ENCODE measurements around the gene GPR50.

GPR50 gene

DNA sequence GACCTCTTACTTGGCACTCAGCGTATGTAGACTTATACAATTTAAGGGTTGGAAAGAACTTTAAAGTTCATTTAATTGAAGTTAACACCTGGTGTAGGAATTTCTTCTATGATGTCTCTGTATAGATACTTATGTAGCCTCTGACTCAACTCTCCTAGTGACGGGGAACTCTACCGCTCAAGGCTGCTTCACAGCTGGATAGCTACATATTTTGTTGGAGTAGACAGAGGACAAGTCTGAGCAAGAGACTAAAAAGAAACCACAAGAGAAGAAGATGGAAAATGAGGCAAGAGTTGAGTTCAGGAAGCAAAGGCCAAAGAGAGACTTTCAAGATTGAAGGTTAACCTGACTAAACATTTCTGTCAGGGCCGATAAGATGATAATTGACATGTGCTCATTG, 52.6 kb downstream of the GPR50 start:
- Histone ChIP-seq H3K4me1 (ENCODE audit: insufficient read depth, low read length) (no peaks in the 10 kb centered on the region), H3K27ac (ENCODE audit: low read depth, low read length) (no peak overlapping the region), H3K9me3 (ENCODE audit: low read length) (no peaks in the 10 kb centered on the region), H3K4me3 (ENCODE audit: low read depth in 1 of 2, low read length in 2 of 2) (no peak overlapping the region), H3K9ac (ENCODE audit: low read length) (no peak overlapping the region), H3K36me3 (ENCODE audit: insufficient read depth, low read length) (no peaks in the 10 kb centered on the region), H3K27me3 (ENCODE audit: control insufficient read depth in 1 of 2, insufficient read depth in 2 of 2, low read length in 2 of 2) (no peaks in the 10 kb centered on the region)
